Mesothelial cell of epicardium (in vitro differentiated cells): Measurements from ENCODE around the gene R3HDM4. TPM values are rescaled to one million over a fixed set of nuclear protein-coding genes. Genes with fewer than 3 reads are reported as not detected.
A peak's percentile ranks its signal among the peaks of the same experiment; 100 is the strongest.

Source experiments
- DNase-seq, 2 experiments: peaks; one replicate each; pipeline ENCODE4 v3.0.0; 2021; ENCODE audit warnings: low spot score in 2 of 2; ENCODE audit not compliant: unreplicated experiment in 2 of 2
- H3K27ac Mint-ChIP-seq: 2 replicates; pipeline ENCODE4 v1.8.0; 2021; ENCODE audit warnings: mixed read lengths
- H3K27me3 Mint-ChIP-seq: 2 replicates; pipeline ENCODE4 v1.8.0; 2021; ENCODE audit warnings: low read depth, mixed read lengths
- H3K36me3 Mint-ChIP-seq: 2 replicates; pipeline ENCODE4 v1.8.0; 2021; ENCODE audit warnings: mixed read lengths
- H3K4me1 Mint-ChIP-seq: 2 replicates; pipeline ENCODE4 v1.8.0; 2021; ENCODE audit warnings: mixed read lengths
- H3K4me3 Mint-ChIP-seq: 2 replicates; pipeline ENCODE4 v1.8.0; 2021; ENCODE audit warnings: mild to moderate bottlenecking, moderate library complexity, mixed read lengths
- H3K9me3 Mint-ChIP-seq: 2 replicates; pipeline ENCODE4 v1.8.0; 2021; ENCODE audit warnings: mixed read lengths
- total RNA-seq: library from RNA; stranded (reverse); gene quantifications from 3 replicates; pipeline ENCODE4 v1.2.1, GENCODE V29; 2021
- TF ChIP-seq, protein P1 (sequence below): fragments of 200-600 bp; sonication (generic); IDR thresholded peaks from one replicate; pipeline ENCODE4 v1.5.0; 2021; ENCODE audit warnings: antibody characterized with exemption; ENCODE audit not compliant: unreplicated experiment

R3HDM4 gene
- total RNA-seq, 1 donor from 2014 or later = 50.5 TPM

DNA sequence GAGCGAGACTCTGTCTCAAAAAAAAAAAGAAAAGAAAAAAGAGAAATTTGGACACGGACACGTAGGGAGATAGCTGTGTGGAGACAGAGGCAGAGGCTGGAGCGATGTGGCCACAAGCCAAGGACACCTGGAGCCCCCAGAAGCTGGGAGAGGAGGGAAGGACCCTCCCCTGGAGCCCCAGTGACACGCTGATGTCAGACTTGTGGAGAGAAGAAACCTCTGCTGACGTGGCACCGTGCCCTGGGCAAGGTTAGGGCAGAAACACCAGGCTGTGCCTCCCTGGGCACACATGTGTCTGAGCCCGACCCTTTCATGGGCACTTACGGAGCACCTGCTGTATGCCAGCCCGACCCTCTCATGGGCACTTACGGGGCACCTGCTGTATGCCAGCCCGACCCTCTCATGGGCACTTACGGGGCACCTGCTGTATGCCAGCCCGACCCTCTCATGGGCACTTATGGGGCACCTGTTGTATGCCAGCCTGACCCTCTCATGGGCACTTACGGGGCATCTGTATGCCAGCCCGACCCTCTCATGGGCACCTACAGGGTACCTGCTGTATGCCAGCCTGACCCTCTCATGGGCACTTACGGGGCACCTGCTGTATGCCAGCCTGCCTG, 30.6 kb upstream of the R3HDM4 start:
- H3K4me3 Mint-ChIP-seq = no peak overlapping the region
- H3K9me3 Mint-ChIP-seq = no peaks in the 10 kb centered on the region
- TF ChIP-seq, protein P1, sequence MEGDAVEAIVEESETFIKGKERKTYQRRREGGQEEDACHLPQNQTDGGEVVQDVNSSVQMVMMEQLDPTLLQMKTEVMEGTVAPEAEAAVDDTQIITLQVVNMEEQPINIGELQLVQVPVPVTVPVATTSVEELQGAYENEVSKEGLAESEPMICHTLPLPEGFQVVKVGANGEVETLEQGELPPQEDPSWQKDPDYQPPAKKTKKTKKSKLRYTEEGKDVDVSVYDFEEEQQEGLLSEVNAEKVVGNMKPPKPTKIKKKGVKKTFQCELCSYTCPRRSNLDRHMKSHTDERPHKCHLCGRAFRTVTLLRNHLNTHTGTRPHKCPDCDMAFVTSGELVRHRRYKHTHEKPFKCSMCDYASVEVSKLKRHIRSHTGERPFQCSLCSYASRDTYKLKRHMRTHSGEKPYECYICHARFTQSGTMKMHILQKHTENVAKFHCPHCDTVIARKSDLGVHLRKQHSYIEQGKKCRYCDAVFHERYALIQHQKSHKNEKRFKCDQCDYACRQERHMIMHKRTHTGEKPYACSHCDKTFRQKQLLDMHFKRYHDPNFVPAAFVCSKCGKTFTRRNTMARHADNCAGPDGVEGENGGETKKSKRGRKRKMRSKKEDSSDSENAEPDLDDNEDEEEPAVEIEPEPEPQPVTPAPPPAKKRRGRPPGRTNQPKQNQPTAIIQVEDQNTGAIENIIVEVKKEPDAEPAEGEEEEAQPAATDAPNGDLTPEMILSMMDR = no peak
- no peak for DNase-seq
- H3K27me3 Mint-ChIP-seq = no peaks in the 10 kb centered on the region
- H3K27ac Mint-ChIP-seq = peak overlapping the region; percentile 92
- H3K4me1 Mint-ChIP-seq = peaks cover 29% of the 10 kb centered on the region
- peaks cover 22% of the 10 kb centered on the region for H3K36me3 Mint-ChIP-seq

DNA sequence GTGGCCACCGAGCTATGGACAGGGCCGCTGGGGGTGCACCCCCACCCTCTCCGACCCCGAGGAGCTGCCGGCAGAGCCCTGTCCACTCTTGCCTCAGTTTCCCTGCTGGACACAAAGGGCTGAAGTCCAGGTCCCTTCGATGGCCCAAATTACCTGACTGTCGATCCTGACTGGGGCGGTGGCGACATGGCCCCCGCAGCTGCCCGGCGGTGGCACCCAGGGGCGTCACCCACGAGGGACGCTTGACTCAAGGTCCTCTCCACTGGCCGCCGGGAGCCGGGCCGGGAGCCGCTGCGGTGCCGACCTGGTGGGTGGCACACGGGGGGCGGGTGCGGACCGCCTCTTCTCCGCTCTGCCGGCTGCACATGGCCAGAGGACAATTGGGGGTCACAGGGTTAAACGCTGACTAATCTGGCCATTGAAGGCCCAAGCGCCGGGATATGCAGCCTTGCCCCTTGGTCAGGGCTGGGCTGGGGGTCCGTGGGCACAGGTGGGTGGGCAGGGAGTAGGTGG, 29.2 kb upstream of the R3HDM4 start:
- Mint-ChIP-seq H3K36me3 (peaks cover 29% of the 10 kb centered on the region), H3K27ac (no peak overlapping the region), H3K27me3 (no peaks in the 10 kb centered on the region), H3K4me3 (no peak overlapping the region), H3K9me3 (no peaks in the 10 kb centered on the region), H3K4me1 (peaks cover 34% of the 10 kb centered on the region)
- no peak for DNase-seq
- TF ChIP-seq, protein P1 = no peak

DNA sequence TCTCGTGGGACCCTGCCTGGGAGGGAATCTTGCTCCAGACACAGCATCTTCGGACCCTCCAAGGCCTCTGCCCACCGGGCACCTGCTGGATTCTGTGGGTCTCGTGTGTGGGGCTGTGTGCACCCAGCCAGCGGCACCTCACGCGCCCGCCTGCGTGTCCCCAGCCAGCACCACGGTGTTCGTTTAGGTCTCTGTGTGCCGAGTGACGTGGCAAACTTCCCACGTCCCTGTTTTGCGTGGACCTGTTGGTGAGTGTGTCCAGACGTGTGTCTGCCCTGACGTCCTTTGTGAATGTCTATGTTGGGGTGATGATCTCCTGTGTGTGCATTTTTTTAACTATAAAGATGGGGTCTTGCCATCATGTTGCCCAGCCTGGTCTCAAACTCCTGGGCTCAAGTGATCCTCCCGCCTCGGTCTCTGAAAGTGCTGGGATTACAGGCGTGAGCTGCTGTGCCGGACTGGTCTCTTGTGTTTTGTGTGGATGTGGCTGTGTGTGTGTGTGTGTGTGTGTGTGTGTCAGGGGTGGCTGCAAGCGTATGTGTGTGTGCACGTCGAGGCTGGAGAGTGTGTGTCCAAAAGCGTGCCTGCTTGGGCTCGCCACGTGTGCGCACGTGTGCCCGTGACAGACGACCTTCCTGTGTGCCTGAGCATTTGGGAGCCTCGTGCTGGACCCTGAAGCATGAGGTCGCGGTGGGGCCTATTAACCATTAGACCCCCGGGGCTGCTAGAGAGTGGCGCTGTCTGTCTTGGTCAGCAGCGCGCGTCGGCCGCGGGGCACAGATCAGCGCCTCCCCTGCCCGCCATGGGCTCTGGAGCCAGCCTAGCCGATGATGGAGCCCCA, 28.5 kb upstream of the R3HDM4 start:
- TF ChIP-seq, protein P1 = no peak
- Mint-ChIP-seq H3K9me3 (no peaks in the 10 kb centered on the region), H3K27me3 (no peaks in the 10 kb centered on the region), H3K36me3 (peaks cover 33% of the 10 kb centered on the region), H3K27ac (peak overlapping the region; percentile 55), H3K4me3 (no peak overlapping the region), H3K4me1 (peaks cover 34% of the 10 kb centered on the region)
- no peak for DNase-seq

DNA sequence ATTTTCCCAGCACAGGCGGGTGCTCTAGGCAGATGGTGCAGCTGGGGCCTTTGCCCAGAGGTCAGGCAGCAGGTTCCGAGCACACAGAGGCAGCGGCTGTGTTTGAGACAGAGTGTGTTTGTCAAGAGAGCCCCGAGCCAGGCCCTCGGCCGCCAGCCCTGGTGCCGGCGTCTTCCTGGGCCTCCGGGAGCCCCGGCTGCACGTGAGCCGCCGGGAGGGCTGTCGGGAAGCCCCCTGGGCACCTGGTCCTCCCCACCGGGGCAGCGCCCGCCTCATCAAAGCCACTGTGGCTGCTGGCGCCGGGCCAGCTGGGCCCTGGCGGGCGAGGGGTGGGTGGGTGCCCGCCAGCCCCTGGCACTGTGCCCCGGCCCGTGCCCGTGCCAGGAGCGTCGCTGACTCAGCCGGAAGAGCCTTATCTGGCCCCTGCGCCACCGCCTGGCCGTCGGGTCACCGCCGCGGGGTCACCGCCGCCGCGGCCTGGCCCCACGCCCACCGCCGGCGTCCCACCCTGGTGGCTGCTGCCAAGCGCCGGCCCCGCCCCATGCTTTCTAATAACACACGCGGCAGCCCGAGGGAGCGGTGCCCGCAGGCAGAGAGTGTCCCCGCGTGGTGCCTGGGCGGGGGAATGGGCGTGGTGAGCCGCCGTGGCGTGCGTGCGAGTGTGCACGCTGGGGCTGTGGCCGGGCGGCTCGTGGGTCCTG, 27.7 kb upstream of the R3HDM4 start:
- Mint-ChIP-seq H3K4me3 (no peak overlapping the region), H3K9me3 (no peaks in the 10 kb centered on the region), H3K27me3 (no peaks in the 10 kb centered on the region), H3K36me3 (peaks cover 35% of the 10 kb centered on the region), H3K4me1 (peaks cover 34% of the 10 kb centered on the region), H3K27ac (peak overlapping the region; percentile 86)
- TF ChIP-seq, protein P1 = no peak
- no peak for DNase-seq

DNA sequence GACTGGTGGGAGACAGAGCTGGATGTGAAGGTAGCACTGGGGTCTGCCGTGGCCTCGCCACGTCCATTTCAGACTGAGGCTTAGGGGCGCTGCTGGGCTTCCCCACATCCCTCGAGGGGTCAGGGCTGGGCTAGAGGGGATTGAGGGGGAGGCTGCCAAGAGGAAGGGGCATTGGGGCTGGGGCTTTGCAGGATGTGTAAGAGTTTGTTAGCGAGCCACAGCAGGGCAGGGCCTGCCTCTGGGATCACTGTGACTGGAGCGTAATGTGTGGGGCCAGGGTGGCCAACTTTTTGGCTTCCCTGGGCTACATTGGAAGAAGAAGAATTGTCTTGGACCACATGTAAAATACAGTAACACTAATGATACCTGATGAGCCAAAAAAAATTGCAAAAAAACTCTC, 26.9 kb upstream of the R3HDM4 start:
- Mint-ChIP-seq H3K27me3 (no peaks in the 10 kb centered on the region), H3K9me3 (no peaks in the 10 kb centered on the region), H3K4me1 (peaks cover 31% of the 10 kb centered on the region), H3K36me3 (peaks cover 33% of the 10 kb centered on the region), H3K27ac (peak overlapping the region; percentile 86), H3K4me3 (no peak overlapping the region)
- no peak for DNase-seq
- TF ChIP-seq, protein P1 = no peak
